Dendritic cell treated with granulocyte-macrophage colony-stimulating factor and Interleukin-4, amounts not matched to agents 40 ng/mL and 50 ng/mL, for 4 days (primary cell): ENCODE results near the gene RBM34.
"Not testable (repeated sequence)": the region's sequence is repeated elsewhere in the genome, so short reads cannot be mapped to it uniquely, and the experiment has no call there.

Experiments
- H3K27ac Mint-ChIP-seq: one replicate; pipeline ENCODE4 v1.8.0; 2022; ENCODE audit warnings: mild to moderate bottlenecking, mixed read lengths
- H3K27me3 Mint-ChIP-seq: one replicate; pipeline ENCODE4 v1.8.0; 2022; ENCODE audit warnings: mild to moderate bottlenecking, mixed read lengths
- H3K36me3 Mint-ChIP-seq: one replicate; pipeline ENCODE4 v1.8.0; 2022; ENCODE audit warnings: low read depth, mixed read lengths
- H3K4me1 Mint-ChIP-seq: one replicate; pipeline ENCODE4 v1.8.0; 2022; ENCODE audit warnings: low read depth, mixed read lengths
- H3K4me3 Mint-ChIP-seq: one replicate; pipeline ENCODE4 v1.8.0; 2022; ENCODE audit warnings: mild to moderate bottlenecking, moderate library complexity, mixed read lengths
- H3K9me3 Mint-ChIP-seq: one replicate; pipeline ENCODE4 v1.8.0; 2022; ENCODE audit warnings: mixed read lengths
- intact Hi-C: fragments of 100-400 bp; cut with micrococcal nuclease; formaldehyde crosslinking; loops from one replicate; pipeline ENCODE4 v1.15.0; 2022

The RBM34 gene

DNA sequence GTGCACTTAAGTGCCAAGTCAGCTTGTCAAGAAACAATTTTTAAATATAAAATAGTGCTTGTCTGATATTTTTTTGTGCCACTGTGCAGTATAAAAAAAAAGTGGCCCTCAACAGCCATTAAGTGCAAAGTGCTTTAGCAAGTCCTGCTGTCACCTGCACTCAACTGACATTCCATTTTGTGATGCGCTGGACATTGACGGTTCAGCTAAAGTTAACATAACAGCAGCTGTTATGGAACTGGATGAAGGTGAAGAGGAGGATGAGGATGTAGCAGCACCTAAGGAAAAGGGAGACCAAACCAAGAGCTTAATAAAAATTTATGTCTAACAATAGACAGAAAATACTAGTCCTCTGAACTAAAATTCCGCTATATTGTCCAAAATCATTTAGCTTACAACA is 7.3 kb upstream of the RBM34 start:
- Mint-ChIP-seq H3K9me3 (no peaks in the 10 kb centered on the region), H3K36me3 (peaks cover 66% of the 10 kb centered on the region), H3K4me1 (no peaks in the 10 kb centered on the region), H3K27ac (no peak overlapping the region), H3K27me3 (no peaks in the 10 kb centered on the region), H3K4me3 (no peak overlapping the region)
- intact Hi-C loops, result no loop called here

- Mint-ChIP-seq H3K4me1 (peaks cover 15% of the 10 kb centered on the region), H3K9me3 (no peaks in the 10 kb centered on the region), H3K27me3 (no peaks in the 10 kb centered on the region), H3K27ac (peak overlapping the region; percentile 93), H3K36me3 (peaks cover 28% of the 10 kb centered on the region), H3K4me3 (peak overlapping the region; percentile 85)
- intact Hi-C loops, result no loop called here
Observed at GRCh38 chr1:235161685-235162327, 756 bp upstream of the RBM34 start.

- peaks cover 15% of the 10 kb centered on the region for H3K4me1 Mint-ChIP-seq
- H3K27ac Mint-ChIP-seq, result peak overlapping the region; percentile 93
- no peaks in the 10 kb centered on the region for H3K27me3 Mint-ChIP-seq
- H3K4me3 Mint-ChIP-seq, result peak overlapping the region; percentile 85
- intact Hi-C loops, result no loop called here
- H3K9me3 Mint-ChIP-seq, result no peaks in the 10 kb centered on the region
- peaks cover 23% of the 10 kb centered on the region for H3K36me3 Mint-ChIP-seq
Observed at GRCh38 chr1:235160383-235160956, 580 bp downstream of the RBM34 start.

- peak overlapping the region; percentile 93 for H3K27ac Mint-ChIP-seq
- intact Hi-C loops, H3K9me3 Mint-ChIP-seq, H3K27me3 Mint-ChIP-seq: not testable (repeated sequence)
- peaks cover 15% of the 10 kb centered on the region for H3K4me1 Mint-ChIP-seq
- H3K36me3 Mint-ChIP-seq, result peaks cover 22% of the 10 kb centered on the region
- H3K4me3 Mint-ChIP-seq, result peak overlapping the region; percentile 85
Observed at GRCh38 chr1:235159930-235160329, 1.1 kb downstream of the RBM34 start.

DNA sequence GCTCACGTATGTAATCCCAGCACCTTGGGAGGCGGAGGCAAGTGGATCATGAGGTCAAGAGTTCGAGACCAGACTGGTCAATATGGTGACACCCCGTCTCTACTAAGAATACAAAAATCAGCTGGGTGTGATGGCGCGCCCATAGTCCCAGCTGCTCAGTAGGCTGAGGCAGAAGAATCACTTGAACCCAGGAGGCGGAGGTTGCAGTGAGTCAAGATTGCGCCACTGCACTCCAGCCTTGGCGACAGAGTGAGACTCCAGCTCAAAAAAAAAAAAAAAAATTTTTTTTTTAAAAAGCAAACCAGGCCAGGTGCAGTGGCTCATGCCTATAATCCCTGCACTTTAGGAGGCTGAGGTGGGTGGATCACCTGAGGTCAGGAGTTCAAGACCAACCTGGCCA is 1.8 kb downstream of the RBM34 start:
- H3K27ac Mint-ChIP-seq, intact Hi-C loops, H3K9me3 Mint-ChIP-seq, H3K27me3 Mint-ChIP-seq, H3K4me3 Mint-ChIP-seq: not testable (repeated sequence)
- Mint-ChIP-seq H3K4me1 (peaks cover 15% of the 10 kb centered on the region), H3K36me3 (peaks cover 28% of the 10 kb centered on the region)

DNA sequence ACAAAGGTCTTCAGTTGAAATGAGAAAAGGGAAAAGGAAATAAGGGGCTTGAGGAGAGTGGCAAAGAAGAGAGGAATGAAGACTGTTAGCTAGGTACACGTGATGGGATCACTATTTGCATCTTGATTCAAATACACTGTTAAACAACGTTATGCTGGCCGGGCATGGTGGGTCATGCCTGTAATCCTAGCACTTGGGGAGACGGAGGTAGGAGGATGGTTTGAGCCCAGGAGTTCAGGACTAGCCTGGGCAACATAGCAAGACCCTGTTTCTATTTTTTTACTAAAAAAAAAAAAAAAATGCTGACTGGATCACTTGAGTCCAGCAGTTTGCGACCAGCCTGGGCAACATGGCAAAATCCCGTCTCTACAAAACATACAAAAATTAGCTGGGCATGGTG is 2.4 kb downstream of the RBM34 start:
- no peaks in the 10 kb centered on the region for H3K9me3 Mint-ChIP-seq
- no peak overlapping the region for H3K4me3 Mint-ChIP-seq
- peaks cover 15% of the 10 kb centered on the region for H3K4me1 Mint-ChIP-seq
- H3K27ac Mint-ChIP-seq, result no peak overlapping the region
- intact Hi-C loops, result no loop called here
- H3K27me3 Mint-ChIP-seq, result no peaks in the 10 kb centered on the region
- H3K36me3 Mint-ChIP-seq, result peaks cover 35% of the 10 kb centered on the region

- Mint-ChIP-seq H3K9me3 (no peaks in the 10 kb centered on the region), H3K27me3 (no peaks in the 10 kb centered on the region), H3K36me3 (peaks cover 46% of the 10 kb centered on the region), H3K4me3 (no peak overlapping the region), H3K27ac (no peak overlapping the region), H3K4me1 (peaks cover 15% of the 10 kb centered on the region)
- intact Hi-C loops, result no loop called here
Observed at GRCh38 chr1:235157150-235157549, 3.9 kb downstream of the RBM34 start.

GRCh38 chr1:235156740-235157139 is 4.3 kb downstream of the RBM34 start:
- Mint-ChIP-seq H3K36me3 (peaks cover 46% of the 10 kb centered on the region), H3K27me3 (no peaks in the 10 kb centered on the region), H3K4me1 (peaks cover 12% of the 10 kb centered on the region), H3K27ac (no peak overlapping the region), H3K9me3 (no peaks in the 10 kb centered on the region), H3K4me3 (no peak overlapping the region)
- intact Hi-C loops, result no loop called here

DNA sequence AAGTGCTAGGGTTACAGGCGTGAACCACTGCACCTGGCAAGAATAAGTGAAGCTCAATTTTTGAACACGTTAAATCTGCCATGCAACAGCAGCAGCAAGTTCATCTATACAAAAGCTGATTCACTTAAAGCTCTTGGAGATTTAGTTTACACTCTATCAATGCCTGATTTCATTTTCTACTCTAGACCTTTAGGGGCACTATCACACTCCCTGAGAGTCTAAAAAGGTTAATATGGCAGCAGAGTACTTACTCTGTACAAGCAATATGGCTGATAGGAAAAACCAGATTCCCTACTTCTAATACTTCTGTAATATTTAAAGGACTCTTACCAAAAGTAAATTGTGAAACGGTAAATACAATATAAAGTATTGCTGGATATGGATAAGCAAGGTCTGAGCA is 4.8 kb downstream of the RBM34 start:
- no peak overlapping the region for H3K4me3 Mint-ChIP-seq
- H3K27me3 Mint-ChIP-seq, result no peaks in the 10 kb centered on the region
- H3K9me3 Mint-ChIP-seq, result no peaks in the 10 kb centered on the region
- intact Hi-C loops, result no loop called here
- H3K4me1 Mint-ChIP-seq, result peaks cover 9% of the 10 kb centered on the region
- no peak overlapping the region for H3K27ac Mint-ChIP-seq
- H3K36me3 Mint-ChIP-seq, result peaks cover 46% of the 10 kb centered on the region

GRCh38 chr1:235152235-235152634 is 8.8 kb downstream of the RBM34 start:
- Mint-ChIP-seq H3K4me3 (no peak overlapping the region), H3K9me3 (no peaks in the 10 kb centered on the region), H3K4me1 (no peaks in the 10 kb centered on the region), H3K27ac (no peak overlapping the region), H3K27me3 (no peaks in the 10 kb centered on the region), H3K36me3 (peaks cover 71% of the 10 kb centered on the region)
- intact Hi-C loops, result no loop called here

DNA sequence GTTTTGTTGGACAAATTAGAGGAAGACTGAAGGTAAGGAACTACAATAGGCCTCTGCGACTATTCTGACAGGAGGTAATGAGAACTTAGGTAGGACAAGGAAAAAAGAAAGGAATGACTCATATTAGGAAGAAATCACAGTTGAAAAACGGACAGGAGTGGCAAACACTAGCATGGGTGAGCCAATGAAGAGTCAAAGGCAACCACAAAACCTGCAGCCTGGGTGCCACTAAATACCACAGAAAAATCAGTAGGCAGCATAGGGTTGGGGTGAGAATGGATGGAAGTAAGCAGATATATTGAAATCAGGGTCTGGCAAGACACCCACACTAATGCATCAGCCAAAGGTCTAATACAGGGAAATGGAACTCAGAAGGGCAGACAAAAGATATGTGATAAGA is 10.0 kb downstream of the RBM34 start:
- H3K4me3 Mint-ChIP-seq, result no peak overlapping the region
- H3K27me3 Mint-ChIP-seq, result no peaks in the 10 kb centered on the region
- no peaks in the 10 kb centered on the region for H3K9me3 Mint-ChIP-seq
- H3K27ac Mint-ChIP-seq, result no peak overlapping the region
- peaks cover 81% of the 10 kb centered on the region for H3K36me3 Mint-ChIP-seq
- H3K4me1 Mint-ChIP-seq, result no peaks in the 10 kb centered on the region
- intact Hi-C loops, result no loop called here

- Mint-ChIP-seq H3K9me3 (no peaks in the 10 kb centered on the region), H3K27ac (no peak overlapping the region), H3K4me3 (no peak overlapping the region), H3K36me3 (peaks cover 90% of the 10 kb centered on the region), H3K4me1 (no peaks in the 10 kb centered on the region), H3K27me3 (no peaks in the 10 kb centered on the region)
- intact Hi-C loops, result no loop called here
Observed at GRCh38 chr1:235149824-235150223, 11.2 kb downstream of the RBM34 start.

DNA sequence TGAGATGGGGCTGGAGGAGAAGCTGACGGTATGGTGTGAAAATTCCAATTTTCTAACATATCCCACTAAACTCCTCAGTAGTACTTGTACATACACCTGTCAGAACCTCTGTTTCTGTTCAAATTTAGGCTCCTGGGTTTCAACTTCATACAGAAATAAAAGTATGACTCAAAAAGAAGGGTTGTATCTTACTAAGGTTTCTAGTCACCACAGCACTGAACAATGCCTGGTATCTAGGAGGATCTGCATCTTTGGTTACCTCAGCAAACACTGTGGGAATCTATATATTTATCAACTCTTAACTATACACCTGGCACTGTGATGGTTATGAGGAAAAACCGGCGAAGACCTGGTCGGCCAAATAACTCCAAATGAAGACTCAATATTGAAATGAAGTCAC is 13.8 kb downstream of the RBM34 start:
- Mint-ChIP-seq H3K9me3 (no peaks in the 10 kb centered on the region), H3K4me1 (no peaks in the 10 kb centered on the region), H3K4me3 (no peak overlapping the region), H3K36me3 (peaks cover 93% of the 10 kb centered on the region), H3K27ac (no peak overlapping the region), H3K27me3 (no peaks in the 10 kb centered on the region)
- intact Hi-C loops, result no loop called here

GRCh38 chr1:235145639-235146038 is 15.4 kb downstream of the RBM34 start:
- intact Hi-C loops, result no loop called here
- H3K27me3 Mint-ChIP-seq, result no peaks in the 10 kb centered on the region
- no peak overlapping the region for H3K4me3 Mint-ChIP-seq
- no peak overlapping the region for H3K27ac Mint-ChIP-seq
- peaks cover 97% of the 10 kb centered on the region for H3K36me3 Mint-ChIP-seq
- H3K4me1 Mint-ChIP-seq, result no peaks in the 10 kb centered on the region
- H3K9me3 Mint-ChIP-seq, result no peaks in the 10 kb centered on the region

DNA sequence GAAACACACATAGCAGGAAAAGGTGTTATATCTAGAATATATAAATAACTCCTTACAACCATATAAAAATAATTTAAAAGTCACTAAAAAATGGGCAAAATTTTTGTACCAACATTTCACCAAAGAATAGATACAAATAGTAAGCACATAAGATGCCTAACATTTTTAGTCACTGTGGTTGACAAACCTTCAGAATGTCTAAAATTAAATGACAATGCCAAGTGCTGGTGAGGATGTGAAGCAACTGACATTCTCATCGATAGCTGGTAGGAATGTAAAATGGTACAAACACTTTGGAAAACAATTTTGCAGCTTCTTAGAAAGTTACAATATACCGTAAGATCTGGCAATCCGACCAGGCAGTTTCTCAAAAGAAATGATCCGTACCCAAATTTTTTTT is 18.1 kb downstream of the RBM34 start:
- Mint-ChIP-seq H3K36me3 (peaks cover 97% of the 10 kb centered on the region), H3K4me3 (no peak overlapping the region), H3K4me1 (no peaks in the 10 kb centered on the region), H3K27ac (no peak overlapping the region), H3K27me3 (no peaks in the 10 kb centered on the region), H3K9me3 (no peaks in the 10 kb centered on the region)
- intact Hi-C loops, result no loop called here
